HepG2 (cell line): Measurements from ENCODE around the gene EED. TPM values are rescaled to one million over a fixed set of nuclear protein-coding genes. Genes with fewer than 3 reads are reported as not detected.

Experiments used
- ARID3A ChIP-seq: IDR thresholded peaks from 2 replicates; pipeline ENCODE4 v1.6.1; 2012; ENCODE audit warnings: low read depth, low read length, improper control_type of control experiment
- BCL6 ChIP-seq: IDR thresholded peaks from 2 replicates; pipeline ENCODE4 v1.6.1; 2016; ENCODE audit warnings: missing genetic modification reagents, missing compliant biosample characterization
- DRAP1 ChIP-seq: IDR thresholded peaks from 2 replicates; pipeline ENCODE4 v1.6.1; 2016; ENCODE audit warnings: missing genetic modification reagents, missing compliant biosample characterization
- FIP1L1 ChIP-seq: fragments of 200-400 bp; formaldehyde crosslinking; IDR thresholded peaks from 2 replicates; pipeline ENCODE4 v1.6.1; 2018; ENCODE audit warnings: low read depth, mild to moderate bottlenecking, low read length, moderate library complexity, borderline replicate concordance; ENCODE audit not compliant: insufficient read depth
- FOXP4 ChIP-seq: sonication (generic); formaldehyde crosslinking; IDR thresholded peaks from 2 replicates; pipeline ENCODE4 v1.4.0; 2020; ENCODE audit warnings: missing genetic modification reagents
- GTF3A ChIP-seq: sonication (generic); formaldehyde crosslinking; conservative IDR thresholded peaks from 2 replicates; pipeline ENCODE4 v1.4.0; 2020; ENCODE audit warnings: mild to moderate bottlenecking, missing genetic modification reagents
- HMGXB4 ChIP-seq, 2 experiments: sonication (generic) in 1 of 2; formaldehyde crosslinking in 1 of 2; IDR thresholded peaks; 2 replicates each; pipeline versions ENCODE4 v1.4.0 to v1.6.1; 2018 to 2020; ENCODE audit warnings: missing genetic modification reagents in 2 of 2, borderline replicate concordance in 1 of 2, low read depth in 1 of 2, mild to moderate bottlenecking in 1 of 2, missing biosample characterization in 1 of 2
- KDM5B ChIP-seq: sonication (generic); formaldehyde crosslinking; IDR thresholded peaks from 2 replicates; pipeline ENCODE4 v1.4.0; 2020; ENCODE audit warnings: missing genetic modification reagents, mild to moderate bottlenecking, borderline replicate concordance
- POLR2AphosphoS2 ChIP-seq: IDR thresholded peaks from 2 replicates; pipeline ENCODE4 v1.6.1; 2011; ENCODE audit warnings: low read depth, low read length, improper control_type of control experiment
- RFXANK ChIP-seq: IDR thresholded peaks from 2 replicates; pipeline ENCODE4 v1.6.1; 2016
- TSC22D2 ChIP-seq: sonication (generic); formaldehyde crosslinking; IDR thresholded peaks from 2 replicates; pipeline ENCODE4 v1.5.1; 2020; ENCODE audit warnings: missing genetic modification reagents, mild to moderate bottlenecking, borderline replicate concordance
- polyA plus RNA-seq, 8 experiments: library from polyadenylated mRNA; depleted of rRNA in 3 of 8; stranded (reverse) in 7 of 8; unstranded in 1 of 8; fragments of >200 nt; fragmentation: Illumina TruSeq in 4 of 8; extraction: Trizol in 4 of 8; gene quantifications; 2 replicates each; pipeline versions ENCODE4 v1.2.1 to v1.2.3, GENCODE V29; 2011 to 2016; ENCODE audit warnings: low read depth in 4 of 8, missing spikeins in 1 of 8, mixed read lengths in 1 of 8; ENCODE audit not compliant: insufficient read depth in 1 of 8
- total RNA-seq, 5 experiments: library from RNA; depleted of rRNA; stranded (reverse); fragments of >200 nt; fragmentation: Illumina TruSeq; extraction: Trizol; gene quantifications; 2 replicates each; pipeline ENCODE4 v1.2.3, GENCODE V29; 2016; ENCODE audit warnings: low read depth in 1 of 5
- TF ChIP-seq, protein P1 (sequence below): sonication (generic); formaldehyde crosslinking; IDR thresholded peaks from 2 replicates; pipeline ENCODE4 v1.4.0; 2020; ENCODE audit warnings: missing genetic modification reagents
- TF ChIP-seq, protein P2 (sequence below): sonication (generic); formaldehyde crosslinking; IDR thresholded peaks from 2 replicates; pipeline ENCODE4 v1.5.0; 2020; ENCODE audit warnings: missing genetic modification reagents
- TF ChIP-seq, protein P3 (sequence below): sonication (generic); formaldehyde crosslinking; IDR thresholded peaks from 2 replicates; pipeline ENCODE4 v1.5.0; 2020; ENCODE audit warnings: mild to moderate bottlenecking, missing genetic modification reagents, moderate library complexity
- TF ChIP-seq, protein P4 (sequence below): conservative IDR thresholded peaks from 2 replicates; pipeline ENCODE4 v1.6.1; 2018; ENCODE audit warnings: missing genetic modification reagents

Gene EED
- total and polyA plus RNA-seq, 2 of the 13 experiments (the other 11 are each of a cell fraction or from before 2014, with no cell fraction given) = 11.0 to 28.4 TPM

DNA sequence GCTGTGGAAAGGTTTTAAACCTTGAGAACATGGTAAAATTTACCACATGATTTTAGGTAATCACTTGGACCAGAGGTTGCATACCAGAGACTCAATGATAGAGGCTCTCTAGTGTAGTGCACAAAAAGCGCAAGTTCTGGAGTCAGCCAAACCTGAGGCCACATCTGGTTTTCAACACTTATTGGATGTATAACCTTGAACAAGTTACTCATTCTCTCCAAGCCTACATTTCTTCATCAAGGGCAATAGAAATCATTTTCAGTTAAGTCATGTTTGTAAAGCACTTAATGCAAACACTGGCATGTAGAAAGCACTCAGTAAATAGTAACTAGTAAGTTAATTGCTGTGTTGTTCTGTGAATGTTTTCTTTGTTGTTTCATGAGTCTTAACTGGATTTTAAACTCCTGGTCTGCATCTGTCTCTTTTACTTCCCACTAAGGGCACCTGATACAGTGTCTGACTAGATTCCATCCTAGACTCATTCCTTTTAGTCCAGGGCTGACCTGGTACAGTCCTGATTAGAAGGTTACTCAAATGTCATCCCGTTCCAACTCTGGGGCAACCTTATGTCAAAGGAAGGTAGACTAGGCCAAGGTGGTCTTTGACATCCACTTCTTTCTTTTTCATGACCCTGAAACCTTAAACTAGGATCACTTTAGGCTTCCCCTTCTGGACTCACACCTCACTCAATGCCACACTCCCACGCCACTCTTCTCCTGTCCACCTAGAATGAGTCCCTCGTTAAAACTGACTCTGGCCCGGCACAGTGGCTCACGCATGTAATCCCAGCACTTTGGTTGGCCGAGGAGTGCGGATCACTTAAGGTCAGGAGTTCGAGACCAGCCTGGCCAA lies 34.5 kb upstream of the EED start (continued):
- TF ChIP-seq, protein P1, sequence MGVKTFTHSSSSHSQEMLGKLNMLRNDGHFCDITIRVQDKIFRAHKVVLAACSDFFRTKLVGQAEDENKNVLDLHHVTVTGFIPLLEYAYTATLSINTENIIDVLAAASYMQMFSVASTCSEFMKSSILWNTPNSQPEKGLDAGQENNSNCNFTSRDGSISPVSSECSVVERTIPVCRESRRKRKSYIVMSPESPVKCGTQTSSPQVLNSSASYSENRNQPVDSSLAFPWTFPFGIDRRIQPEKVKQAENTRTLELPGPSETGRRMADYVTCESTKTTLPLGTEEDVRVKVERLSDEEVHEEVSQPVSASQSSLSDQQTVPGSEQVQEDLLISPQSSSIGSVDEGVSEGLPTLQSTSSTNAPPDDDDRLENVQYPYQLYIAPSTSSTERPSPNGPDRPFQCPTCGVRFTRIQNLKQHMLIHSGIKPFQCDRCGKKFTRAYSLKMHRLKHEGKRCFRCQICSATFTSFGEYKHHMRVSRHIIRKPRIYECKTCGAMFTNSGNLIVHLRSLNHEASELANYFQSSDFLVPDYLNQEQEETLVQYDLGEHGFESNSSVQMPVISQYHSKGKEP (CRISPR knock-in tag) = no peak
- TF ChIP-seq, protein P2, sequence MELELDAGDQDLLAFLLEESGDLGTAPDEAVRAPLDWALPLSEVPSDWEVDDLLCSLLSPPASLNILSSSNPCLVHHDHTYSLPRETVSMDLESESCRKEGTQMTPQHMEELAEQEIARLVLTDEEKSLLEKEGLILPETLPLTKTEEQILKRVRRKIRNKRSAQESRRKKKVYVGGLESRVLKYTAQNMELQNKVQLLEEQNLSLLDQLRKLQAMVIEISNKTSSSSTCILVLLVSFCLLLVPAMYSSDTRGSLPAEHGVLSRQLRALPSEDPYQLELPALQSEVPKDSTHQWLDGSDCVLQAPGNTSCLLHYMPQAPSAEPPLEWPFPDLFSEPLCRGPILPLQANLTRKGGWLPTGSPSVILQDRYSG = no peak
- TF ChIP-seq KDM5B (CRISPR knock-in tag) = no peak
- TF ChIP-seq DRAP1 = no peak
- TF ChIP-seq, protein P3, sequence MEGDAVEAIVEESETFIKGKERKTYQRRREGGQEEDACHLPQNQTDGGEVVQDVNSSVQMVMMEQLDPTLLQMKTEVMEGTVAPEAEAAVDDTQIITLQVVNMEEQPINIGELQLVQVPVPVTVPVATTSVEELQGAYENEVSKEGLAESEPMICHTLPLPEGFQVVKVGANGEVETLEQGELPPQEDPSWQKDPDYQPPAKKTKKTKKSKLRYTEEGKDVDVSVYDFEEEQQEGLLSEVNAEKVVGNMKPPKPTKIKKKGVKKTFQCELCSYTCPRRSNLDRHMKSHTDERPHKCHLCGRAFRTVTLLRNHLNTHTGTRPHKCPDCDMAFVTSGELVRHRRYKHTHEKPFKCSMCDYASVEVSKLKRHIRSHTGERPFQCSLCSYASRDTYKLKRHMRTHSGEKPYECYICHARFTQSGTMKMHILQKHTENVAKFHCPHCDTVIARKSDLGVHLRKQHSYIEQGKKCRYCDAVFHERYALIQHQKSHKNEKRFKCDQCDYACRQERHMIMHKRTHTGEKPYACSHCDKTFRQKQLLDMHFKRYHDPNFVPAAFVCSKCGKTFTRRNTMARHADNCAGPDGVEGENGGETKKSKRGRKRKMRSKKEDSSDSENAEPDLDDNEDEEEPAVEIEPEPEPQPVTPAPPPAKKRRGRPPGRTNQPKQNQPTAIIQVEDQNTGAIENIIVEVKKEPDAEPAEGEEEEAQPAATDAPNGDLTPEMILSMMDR (CRISPR knock-in tag) = no peak
- no peak for TF ChIP-seq POLR2AphosphoS2
- TF ChIP-seq TSC22D2 (CRISPR knock-in tag) = no peak
- TF ChIP-seq, protein P4, sequence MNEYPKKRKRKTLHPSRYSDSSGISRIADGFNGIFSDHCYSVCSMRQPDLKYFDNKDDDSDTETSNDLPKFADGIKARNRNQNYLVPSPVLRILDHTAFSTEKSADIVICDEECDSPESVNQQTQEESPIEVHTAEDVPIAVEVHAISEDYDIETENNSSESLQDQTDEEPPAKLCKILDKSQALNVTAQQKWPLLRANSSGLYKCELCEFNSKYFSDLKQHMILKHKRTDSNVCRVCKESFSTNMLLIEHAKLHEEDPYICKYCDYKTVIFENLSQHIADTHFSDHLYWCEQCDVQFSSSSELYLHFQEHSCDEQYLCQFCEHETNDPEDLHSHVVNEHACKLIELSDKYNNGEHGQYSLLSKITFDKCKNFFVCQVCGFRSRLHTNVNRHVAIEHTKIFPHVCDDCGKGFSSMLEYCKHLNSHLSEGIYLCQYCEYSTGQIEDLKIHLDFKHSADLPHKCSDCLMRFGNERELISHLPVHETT = no peak
- TF ChIP-seq GTF3A (CRISPR knock-in tag) = no peak
- TF ChIP-seq ARID3A = peak; percentile 99
- TF ChIP-seq RFXANK (CRISPR knock-in tag) = no peak
- peak; percentile 96 for TF ChIP-seq FOXP4 (CRISPR knock-in tag)
- no peak for TF ChIP-seq FIP1L1
- TF ChIP-seq BCL6 = peak; percentile 91
- peak in 1 of 2 experiments; percentile 26; a peak in 1 of 4 replicates for TF ChIP-seq HMGXB4 (CRISPR knock-in tag; IDR thresholded peaks at IDR 0.05; ENCODE audit: borderline replicate concordance in 1 of 2, low read depth in 1 of 2)
